GM18520 (cell line): ENCODE data around the gene TUBB2A.
"Not testable (repeated sequence)": the region's sequence is repeated elsewhere in the genome, so short reads cannot be mapped to it uniquely, and the experiment has no call there.

ENCODE experiments used
- ATAC-seq: cut with Tn5 transposase; IDR thresholded peaks from one replicate; pipeline ENCODE4 v1.9.1; 2021; ENCODE audit not compliant: unreplicated experiment

TUBB2A gene

DNA sequence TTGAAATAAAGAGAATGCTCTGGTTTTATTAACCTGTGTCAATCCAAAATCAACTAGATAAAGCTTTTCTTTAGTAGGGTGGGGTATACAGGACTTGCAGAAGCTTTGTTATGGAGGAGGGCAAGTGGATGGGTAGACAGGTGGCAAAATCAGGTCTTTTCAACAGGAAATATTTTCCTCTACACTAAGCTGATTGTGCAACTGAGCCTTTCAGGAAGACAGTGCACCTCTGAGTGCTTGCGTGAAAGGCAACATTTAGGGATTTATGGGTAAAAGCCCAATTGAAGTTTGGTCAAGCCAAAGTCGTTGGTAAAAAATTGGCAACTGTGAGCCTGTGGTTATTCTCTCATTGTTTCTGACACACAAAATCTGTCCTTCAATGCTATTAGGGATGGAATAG lies 23.8 kb upstream of the TUBB2A start:
- ATAC-seq, result no peak

DNA sequence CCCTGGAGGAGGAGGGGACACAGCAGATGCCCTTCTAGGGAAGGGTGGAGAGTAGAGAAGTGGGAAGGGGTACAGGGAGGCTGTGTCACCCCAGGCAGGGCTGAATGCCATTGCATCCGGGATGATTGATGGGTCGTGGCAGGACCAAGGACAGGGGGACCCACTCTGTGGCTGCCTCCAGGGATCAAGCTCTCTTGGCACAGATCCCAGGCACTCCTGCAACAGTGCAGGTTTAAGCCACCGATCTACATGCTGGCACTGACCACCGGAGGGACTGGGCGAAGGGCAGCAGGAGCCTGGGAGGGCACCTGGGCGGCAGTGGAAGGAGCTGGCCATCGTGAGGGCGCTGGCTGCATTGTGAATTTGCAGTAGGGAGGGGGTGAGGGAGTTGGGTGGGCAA lies 22.6 kb upstream of the TUBB2A start:
- ATAC-seq, result not testable (repeated sequence)

DNA sequence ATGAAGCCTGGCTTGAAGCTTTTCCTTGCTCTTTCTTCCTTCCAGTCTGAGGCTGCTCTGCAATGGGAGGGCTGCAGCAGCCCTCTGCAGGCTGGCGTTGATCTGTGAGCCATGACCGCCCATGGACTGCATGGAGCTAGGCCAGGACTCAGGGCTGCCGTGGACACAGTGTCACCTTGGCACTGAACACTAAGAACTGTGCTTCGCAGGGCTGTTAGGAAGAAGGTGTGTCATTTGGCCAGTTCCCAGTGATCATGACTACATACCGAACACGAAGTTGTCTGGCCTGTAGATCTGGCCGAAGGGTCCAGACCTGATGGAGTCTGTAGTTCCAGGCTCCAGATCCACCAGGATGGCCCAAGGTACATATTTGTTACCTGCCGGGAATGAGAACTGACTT lies 21.3 kb upstream of the TUBB2A start:
- ATAC-seq, result not testable (repeated sequence)

DNA sequence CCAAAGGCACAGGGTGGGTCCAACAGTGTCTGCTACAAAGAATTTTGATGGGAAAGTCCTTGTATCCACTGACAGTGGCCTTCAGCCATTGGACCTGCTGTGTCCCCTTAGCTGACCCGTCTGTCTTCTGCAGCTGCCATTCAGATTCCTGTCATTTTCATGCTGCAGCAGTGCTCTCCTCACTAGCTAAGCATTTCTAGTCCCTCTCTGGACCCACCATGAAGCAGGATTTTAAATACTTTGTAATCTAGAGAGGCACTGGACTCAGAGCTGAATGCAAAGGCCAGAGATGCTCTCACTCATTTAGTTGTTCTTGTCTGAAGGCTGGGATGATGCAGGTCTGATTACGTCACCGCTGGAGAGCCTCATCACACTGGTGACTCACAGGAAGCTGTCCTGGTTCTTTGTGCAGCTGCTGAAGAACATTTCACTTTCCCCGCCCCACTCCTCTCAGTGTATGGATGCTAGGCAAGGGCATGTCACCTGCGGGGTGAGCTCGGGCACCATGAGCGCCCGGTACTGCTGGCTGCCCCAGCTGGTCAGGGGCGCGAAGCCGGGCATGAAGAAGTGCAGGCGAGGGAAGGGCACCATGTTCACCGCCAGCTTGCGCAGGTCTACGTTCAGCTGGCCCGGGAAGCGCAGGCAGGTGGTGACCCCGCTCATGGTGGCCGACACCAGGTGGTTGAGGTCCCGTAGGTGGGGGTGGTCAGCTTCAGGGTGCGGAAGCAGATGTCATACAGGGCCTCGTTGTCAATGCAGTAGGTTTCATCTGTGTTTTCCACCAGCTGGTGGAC lies 19.4 kb upstream of the TUBB2A start:
- ATAC-seq, result no peak

DNA sequence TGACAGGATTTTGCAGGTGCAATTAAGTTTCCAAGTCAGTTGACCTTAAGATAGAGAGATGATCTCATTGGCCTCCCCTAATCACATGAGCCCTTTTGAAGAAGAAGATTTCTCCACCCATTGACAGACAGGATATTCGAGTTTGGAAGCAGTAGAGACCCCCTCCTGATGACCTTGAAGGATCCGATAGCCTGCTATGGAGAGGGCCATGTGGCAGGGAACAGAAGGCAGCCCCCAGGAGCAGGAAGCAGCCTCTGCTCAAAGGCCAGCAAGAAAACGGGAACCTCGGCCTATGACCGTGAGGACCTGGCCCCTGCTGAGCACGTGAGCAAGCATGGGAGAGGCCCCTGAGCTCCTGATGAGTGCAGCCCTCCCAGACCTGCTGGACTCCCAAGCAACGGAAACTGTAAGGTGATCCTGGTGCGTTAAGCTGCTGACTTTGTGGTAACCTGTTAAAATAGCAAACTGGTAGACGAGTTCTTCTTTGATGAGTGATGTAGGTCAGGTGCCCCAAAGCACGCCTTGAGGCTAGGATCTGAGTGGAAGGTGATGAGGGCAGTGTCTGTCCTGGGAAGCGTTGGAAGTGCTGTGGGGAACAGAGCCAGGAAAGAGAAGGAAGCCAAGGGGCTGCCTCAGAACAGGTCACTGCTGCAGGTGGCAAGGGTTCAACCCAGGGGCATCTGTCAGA lies 18.5 kb upstream of the TUBB2A start:
- ATAC-seq, result no peak

DNA sequence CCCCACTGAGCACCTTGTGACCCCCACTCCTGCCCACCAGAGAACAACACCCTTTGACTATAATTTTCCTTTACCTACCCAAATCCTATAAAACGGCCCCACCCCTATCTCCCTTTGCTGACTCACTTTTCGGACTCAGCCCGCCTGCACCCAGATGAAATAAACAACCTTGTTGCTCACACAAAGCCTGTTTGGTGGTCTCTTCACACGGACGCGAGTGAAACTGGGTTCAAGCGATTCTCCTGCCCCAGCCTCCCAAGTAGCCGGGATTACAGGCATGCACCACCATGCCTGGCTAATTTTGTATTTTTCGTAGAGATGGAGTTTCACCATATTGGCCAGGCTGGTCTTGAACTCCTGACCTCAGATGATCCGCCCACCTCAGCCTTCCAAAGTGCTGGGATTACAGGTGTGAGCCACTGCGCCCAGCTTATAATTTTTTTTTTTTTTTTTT lies 16.3 kb upstream of the TUBB2A start:
- not testable (repeated sequence) for ATAC-seq

DNA sequence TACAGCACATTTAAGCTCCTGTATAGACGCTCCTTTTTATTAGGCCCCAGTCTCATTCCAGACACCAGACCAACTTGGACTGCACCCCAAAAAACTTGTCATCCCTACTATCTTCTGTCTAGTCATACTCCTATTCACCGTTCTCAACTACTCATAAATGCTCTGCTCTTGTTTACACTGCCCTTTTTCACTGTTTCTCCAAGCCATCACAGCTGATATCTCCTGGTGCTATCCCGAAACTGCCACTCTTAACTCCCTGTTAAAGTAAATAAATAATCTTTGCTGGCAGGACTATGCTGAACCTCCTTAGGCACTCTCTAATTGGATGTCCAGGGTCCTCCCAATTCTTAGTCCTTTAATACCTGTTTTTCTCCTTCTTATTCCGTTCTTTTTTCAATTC lies 15.4 kb upstream of the TUBB2A start:
- ATAC-seq, result not testable (repeated sequence)

DNA sequence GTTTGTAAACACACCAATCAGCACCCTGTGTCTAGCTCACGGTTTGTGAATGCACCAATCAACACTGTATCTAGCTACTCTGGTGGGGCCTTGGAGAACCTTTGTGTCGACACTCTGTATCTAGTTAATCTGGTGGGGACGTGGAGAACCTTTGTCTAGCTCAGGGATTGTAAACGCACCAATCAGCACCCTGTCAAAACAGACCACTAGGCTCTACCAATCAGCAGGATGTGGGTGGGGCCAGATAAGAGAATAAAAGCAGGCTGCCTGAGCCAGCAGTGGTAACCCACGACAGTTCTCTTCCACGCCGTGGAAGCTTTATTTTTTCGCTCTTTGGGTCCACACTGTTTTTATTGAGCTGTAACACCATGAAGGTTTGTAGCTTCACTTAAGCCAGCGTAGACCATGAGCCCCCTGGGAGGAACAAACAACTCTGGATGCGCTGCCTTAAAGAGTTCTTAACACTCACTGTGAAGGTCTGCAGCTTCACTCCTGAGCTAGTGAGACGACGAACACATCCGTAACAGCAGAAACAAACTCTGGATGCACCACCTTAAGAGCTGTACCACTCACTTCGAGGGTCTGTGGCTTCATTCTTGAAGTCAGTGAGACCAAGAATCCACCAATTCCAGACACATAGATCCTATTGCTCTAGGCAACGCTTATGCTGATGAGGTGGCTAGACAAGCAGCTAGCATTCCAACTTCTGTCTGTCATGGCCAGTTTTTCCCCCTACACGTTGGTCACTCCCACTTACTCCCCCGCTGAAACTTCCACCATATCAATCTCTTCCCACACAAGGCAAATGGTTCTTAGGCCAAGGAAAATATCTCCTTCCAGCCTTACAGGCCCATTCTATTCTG lies 14.2 kb upstream of the TUBB2A start:
- not testable (repeated sequence) for ATAC-seq

DNA sequence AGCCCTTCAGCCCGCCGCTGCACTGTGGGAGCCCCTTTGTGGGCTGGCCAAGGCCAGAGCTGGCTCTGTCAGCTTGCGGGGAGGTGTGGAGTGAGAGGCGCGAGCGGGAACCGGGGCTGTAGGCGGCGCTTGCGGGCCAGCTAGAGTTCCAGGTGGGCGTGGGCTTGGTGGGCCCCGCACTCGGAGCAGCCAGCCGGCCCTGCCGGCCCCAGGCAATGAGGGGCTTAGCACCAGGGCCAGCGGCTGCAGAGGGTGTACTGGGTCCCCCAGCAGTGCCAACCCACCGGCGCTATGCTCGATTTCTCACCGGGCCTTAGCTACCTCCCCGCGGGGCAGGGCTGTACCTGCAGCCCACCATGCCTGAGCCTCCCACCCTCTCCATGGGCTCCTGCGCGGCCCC lies 13.3 kb upstream of the TUBB2A start:
- ATAC-seq, result not testable (repeated sequence)

DNA sequence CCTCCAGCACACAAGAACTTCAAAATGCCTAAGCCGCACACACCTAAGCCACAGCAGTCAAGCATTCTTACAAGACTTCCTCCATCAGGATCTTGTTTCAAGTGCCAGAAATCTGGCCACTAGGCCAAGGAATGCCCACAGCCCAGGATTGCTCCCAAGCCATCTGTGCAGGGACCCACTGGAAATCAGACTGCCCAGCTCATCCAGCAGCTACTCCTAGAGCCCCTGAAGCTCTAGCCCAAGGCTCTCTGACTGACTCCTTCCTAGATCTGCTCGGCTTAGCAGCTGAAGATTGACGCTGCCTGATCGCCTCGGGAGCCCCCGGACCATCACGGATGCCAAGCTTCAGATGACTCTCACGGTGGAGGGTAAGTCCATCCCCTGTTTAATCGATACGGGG lies 10.7 kb upstream of the TUBB2A start:
- not testable (repeated sequence) for ATAC-seq

DNA sequence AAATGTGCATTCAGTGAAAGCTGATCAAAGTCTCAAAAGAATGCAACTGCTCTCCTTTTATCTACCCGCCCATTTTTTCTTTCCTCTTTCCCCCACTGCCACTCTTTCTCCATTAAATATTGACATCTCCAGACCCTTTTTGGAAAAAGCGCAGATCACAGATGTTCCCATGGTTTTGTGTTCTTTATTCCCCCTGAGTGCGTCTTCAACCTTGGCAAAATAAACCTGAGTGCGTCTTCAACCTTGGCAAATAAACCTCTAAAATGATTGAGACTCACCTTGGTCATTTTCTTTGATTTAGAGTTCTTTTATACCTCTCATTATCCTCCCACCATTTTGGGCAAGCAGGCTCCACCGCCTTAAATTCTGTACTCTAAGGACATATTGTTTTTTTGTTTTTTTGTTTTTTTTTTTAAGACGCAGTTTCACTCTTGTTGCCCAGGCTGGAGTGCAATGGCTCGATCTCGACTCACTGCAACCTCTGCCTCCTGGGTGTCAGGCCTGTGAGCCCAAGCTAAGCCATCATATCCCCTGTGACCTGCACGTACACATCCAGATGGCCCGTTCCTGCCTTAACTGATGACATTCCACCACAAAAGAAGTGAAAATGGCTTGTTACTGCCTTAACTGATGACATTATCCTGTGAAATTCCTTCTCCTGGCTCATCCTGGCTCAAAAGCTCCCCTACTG lies 9.3 kb upstream of the TUBB2A start:
- not testable (repeated sequence) for ATAC-seq

DNA sequence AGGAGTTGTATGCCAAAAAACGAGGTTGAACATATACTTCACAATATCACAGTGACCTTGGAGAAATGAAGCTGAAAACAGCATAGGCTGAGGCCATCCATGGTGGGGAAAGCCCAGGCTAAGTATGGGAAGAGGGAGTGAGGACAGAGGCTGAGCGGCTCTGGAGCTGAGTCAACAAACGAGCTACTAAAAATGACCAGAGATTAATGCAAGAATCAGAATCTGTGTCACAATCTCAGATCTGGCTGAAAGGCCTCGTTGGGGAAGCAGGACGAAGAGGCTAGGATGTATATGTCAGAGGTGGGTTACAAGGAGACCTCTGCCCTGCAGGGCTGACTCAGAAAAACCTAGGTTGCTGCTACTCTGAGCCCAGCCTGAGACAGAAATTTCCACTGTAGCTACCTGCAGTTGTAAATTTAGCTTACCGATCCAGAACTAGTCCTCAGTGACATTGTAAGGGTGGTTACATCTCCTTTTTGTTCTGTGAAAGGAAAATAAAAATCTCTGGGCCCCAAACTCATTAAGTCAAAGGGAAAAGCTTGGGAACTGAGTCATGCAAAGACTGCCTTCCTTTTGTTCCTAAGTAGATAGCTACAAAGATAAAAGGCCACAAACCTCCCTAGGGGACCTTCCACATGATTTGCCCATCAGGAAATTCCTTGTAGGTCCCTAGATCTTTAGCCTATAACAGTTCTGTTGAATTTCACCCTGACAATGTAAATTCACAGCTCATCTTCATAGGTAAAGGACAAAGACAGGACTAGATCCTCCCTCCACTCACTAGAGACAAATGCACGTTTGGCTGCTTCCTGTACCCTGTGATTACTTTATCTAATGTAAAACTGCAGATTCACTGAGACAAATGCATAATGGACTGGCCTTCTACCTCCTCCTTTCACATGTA lies 8.5 kb upstream of the TUBB2A start:
- no peak for ATAC-seq

DNA sequence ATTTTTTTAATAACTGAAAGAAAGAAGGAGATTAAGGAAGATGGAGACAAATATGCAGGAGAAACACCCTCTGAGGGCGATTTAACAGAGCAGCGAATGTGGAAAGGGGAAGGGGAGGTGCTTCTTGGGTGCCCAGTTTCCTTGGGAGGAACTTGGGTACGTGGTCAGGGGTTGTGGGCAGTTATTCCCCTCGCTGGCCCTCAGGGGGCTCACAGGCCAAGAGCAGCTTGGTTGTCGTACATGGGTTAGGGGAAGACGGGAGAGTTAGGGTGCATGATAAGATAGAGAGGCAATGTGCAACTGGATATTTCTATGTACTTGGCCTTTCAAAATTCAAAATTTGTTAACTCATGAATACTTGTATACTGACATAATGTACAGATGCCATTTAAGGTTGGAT lies 7.0 kb upstream of the TUBB2A start:
- no peak for ATAC-seq

DNA sequence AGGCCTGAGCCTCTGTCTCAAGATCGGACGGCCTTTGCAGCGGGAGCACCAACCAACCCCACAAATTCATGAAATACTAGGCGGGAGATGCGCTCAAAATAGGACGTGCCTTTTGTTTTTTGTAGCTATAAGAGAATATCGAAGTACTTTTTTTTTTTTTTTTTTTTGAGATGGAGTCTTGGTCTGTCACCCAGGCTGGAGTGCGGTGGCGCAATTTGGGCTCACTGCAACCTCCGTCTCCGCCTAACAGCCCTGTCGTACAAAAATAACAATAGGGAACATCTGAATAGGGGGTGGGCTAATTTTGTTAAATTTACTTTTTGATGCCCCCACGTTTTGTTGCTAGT lies 5.9 kb upstream of the TUBB2A start:
- no peak for ATAC-seq

DNA sequence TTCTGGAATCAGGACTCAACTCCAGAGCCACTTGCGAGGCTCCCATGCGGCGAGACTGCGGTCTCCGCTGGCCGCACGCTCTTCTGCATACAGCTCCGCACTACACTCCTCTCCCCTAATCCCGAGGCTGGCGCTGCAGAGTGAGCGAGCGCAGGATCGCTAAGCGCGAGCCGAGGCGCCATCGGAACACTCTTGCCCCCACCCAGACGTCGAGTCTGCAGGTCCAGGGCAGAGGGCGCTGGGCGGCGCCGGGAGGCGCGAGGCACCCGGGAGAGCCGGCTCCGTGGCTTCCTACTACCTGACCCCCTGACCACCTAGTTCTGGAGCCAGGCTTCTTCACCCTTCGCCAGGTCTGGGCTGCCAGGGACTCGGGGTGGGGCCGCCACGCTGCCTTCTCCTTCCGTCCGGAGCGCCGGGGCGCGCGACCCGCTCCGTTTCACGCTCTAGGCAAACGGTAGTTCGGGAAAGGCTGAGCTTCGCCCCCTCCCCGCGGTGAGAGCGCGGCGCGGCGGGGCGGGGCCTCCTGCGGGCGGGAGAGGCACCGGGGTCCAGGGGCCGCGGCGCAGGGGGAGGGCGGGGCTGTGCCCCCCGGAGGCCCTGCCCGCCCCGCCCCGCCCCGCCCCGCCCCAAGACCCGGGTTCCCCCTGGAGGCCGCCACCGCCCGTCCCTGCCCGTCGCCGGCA lies 5.4 kb upstream of the TUBB2A start:
- ATAC-seq, result peak; percentile 33

DNA sequence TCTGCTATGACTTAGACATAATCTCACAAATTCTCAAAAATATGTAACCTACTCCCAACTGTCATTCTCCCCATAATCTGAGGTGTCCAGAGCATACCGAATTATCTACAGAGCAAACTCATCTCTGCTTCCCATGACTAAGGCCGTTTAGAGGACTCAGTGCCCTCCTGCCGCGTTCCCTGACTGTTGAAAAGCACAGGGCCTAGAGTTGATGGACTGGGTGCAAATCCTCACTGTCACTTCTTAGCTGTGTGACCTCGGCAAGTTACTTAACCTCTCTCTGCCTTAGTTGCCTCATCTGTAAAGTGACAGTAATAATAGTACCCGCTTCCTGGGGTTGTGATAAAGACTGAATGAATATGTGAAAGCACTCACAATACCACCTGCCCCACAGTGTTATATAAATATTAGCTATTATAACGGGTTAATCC lies 4.7 kb upstream of the TUBB2A start:
- no peak for ATAC-seq

DNA sequence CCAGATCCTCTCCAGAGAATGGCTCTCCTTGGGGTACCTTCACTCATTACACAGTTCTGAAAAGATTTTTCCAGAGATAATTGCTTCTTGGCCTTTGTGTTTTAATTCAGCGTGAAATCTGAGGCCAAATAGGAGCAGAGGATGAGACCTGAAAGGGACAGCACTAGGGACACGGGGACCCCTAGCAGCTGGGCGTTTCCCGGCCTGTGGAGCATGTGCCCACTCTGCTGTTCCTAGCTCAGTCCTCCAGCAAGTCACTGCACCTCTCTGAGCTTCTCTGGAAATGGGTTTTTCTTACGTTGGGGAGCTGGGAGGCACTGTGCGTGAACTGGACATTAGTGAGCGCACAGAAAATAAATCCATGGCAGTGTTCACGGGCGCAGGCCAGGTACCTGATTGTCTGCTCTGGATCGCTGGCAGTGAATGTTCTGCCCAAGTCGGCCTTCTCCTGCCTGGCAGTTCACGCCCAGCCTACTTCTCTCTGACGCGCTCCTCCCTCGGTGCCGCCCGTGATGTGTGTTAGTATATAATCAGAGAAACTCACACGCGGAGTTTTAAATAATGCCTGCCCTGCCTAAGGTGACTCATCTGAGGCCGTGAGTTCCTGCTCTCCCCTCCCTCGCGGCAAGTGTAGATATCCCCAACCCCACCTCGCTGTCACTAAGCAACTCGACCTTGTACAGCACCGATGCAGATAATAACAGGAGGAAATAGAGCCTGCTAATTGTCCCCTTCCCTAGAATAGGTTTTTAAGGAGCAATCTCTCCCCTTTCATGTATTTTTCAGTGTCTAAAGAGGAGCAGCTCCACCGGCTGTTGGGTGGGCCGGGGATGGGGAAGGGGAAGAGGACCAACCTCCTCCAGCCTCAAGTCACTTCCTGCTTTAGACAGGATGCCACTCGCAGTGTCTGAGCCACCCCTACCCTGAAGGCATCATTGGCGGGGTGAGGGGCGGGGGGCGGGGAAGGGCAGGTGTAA lies 2.7 kb upstream of the TUBB2A start:
- ATAC-seq, result no peak
